ENCODE results near the gene PPAN.
A peak's percentile ranks its signal among the peaks of the same experiment; 100 is the strongest.

The PPAN gene

GRCh38 chr19:10114651-10115391 is 8.7 kb downstream of the PPAN start:
- no peak for DNase-seq

- no peak for DNase-seq
Measured at GRCh38 chr19:10115392-10116084, 9.4 kb downstream of the PPAN start.

- DNase-seq = no peak
Measured at GRCh38 chr19:10116085-10116865, 10.1 kb downstream of the PPAN start.

GRCh38 chr19:10116866-10117616 is 10.9 kb downstream of the PPAN start:
- DNase-seq = no peak

GRCh38 chr19:10118960-10119359 is 12.8 kb downstream of the PPAN start:
- no peak for DNase-seq

- DNase-seq = no peak
Measured at GRCh38 chr19:10120538-10121189, 14.5 kb downstream of the PPAN start.

DNA sequence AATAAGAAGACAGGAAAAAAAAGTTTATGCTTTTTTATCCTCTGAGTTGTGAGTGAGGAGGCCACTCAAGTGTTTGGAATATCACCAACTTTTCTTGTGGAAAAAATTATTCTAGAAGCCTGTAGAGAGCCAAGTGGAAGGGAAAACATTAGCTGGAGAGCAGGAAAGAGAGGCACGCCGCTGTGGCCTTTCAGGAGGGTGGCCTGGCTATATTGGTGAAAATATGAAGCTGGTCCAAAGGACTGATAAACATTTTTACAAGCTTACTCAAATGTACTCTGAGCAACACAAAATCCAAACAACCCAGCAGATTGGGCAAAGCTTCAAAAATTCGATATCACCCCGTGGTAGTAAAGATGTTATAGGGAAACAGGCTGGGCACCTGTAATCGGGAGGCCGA is 15.9 kb downstream of the PPAN start:
- no peak for DNase-seq

DNA sequence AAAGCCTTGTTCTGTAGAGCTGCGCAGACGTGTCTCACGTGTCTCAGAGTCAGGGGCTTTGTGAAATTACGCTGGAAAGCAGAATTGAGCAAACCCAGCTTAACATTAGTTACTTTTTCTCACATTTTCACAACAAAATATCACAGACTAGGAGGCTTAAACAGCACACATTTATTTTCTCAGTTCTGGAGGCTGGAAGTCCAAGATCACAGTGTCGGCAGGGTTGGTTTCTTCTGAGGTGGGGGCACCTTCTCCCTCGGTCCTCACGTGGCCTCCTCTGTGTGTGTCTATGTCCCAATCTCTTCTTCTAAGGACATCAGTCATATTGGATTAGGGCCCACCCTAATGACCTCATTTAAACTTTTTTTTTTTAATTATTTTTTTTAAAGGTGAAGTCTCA is 18.3 kb downstream of the PPAN start:
- DNase-seq = no peak

- no peak for DNase-seq
Measured at GRCh38 chr19:10126213-10126639, 20.1 kb downstream of the PPAN start.

DNA sequence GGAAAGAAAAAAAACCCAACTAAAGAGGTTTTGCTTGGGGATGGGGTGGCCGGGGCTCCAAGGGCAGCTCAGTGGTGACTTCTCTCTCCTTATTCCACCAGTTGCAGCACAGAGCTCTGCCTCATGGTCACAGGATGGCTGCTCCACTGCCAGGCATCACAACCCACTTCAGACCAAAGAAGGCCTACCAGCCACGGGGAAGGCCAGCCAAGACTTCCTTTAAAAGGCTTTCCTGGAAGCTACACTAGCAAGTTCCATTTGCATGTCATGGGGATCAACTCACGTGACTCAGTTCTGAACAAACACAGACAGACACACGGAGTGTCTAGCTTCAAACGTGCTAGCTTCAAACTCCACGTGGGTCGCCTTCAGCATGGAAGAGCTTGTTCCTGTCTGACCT is 26.7 kb downstream of the PPAN start:
- DNase-seq = no peak

DNA sequence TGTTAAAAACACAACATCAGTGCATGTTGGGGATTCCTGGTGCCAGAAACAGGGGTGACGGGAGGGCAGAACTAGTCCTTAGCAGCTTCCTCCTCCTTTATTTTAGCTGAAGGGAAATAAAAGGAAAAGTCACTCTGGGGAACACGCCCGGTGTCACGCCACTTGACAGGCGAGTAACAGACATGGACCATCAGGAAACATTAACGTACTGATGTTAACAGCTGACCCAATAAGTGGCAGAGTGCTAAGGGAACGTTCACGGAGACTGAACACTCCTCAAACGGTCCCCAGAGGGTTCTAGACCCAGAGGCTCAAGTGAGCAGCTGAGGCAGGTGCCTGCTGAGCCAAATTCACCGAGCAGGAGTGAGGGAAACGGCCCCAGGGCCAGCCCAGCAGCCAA is 27.4 kb downstream of the PPAN start:
- peak; percentile 64 for DNase-seq

- no peak for DNase-seq
Measured at GRCh38 chr19:10134040-10134439, 27.9 kb downstream of the PPAN start.

- DNase-seq = no peak
Measured at GRCh38 chr19:10135551-10136334, 29.6 kb downstream of the PPAN start.

DNA sequence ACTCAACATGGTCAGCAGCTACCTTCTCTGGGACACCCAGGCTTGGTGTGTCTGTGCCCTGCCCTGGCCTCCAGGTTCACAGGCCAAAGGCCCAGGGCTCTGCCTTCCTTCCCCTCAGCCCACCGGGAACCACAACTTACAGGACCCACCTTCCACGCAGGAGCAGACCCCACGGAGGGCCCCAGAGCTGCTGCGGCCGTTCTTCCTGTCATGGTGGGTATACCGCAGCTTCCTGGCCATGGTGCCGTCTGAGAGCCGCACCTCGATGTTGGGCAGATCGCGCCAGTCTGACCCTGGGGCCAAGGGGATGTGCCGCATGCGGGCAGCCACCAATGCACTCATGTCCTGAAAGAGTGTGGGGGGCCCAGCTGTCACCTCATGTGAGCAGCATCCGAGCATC is 30.8 kb downstream of the PPAN start:
- no peak for DNase-seq

GRCh38 chr19:10137751-10138682 is 31.9 kb downstream of the PPAN start:
- DNase-seq = no peak

DNA sequence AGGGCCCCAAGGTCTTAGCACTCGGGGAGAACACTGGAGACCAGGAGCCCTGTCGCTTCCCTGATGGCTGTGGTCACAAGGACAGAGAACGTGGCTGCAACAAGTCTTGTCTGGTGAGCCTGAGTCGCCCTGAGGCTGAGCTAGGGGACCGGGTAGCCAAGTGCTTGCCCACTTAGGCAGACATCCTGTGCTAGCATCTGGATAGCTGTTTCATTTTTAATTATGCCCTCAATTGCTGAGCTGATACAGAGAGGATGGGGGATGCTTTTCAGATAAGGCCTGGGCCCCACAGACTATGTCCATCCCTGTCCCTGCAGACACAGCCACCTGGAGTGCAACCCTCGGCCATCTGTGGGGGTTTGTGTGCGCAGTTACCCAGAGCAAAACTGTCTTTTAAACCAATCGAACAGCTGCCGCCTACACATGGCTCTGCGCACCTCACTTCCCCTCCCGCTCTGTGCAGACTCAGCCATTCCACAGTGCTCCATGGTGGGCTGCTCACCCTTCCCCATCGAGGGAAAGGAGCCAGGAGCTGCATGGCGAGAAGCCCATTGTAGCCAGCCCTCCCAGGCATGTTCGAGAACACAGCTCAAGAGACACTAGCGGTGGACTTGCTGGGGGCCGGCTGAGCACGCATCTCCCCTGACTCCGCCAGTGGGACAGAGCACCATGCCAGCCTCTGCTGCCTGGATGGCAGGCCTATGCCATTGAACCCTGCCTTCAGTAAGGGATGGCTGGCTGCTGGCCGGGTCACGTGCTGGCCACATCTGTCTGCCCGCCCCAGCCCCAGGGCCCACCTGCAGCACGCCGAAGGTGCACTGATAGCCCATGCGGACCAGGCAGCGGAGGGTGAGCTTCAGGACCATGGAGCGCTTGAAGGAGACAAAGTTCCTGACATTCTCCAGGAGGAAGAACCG is 33.0 kb downstream of the PPAN start:
- DNase-seq = no peak

GRCh38 chr19:10139952-10140351 is 33.8 kb downstream of the PPAN start:
- DNase-seq = no peak

GRCh38 chr19:10141479-10141878 is 35.3 kb downstream of the PPAN start:
- no peak for DNase-seq

- no peak for DNase-seq
Measured at GRCh38 chr19:10141973-10142372, 35.8 kb downstream of the PPAN start.
